PFSK-1 (cell line): ENCODE data around the gene PHF20.

Source experiments
- POLR2AphosphoS5 ChIP-seq: IDR thresholded peaks from 2 replicates; pipeline ENCODE4 v1.6.1; 2012; ENCODE audit warnings: low read depth, mild to moderate bottlenecking, control low read depth, low read length, moderate library complexity
- TF ChIP-seq, protein P1 (sequence below), 2 experiments: IDR thresholded peaks; 2 replicates each; pipeline versions ENCODE4 v1.6.1 to v1.8.0; 2011 to 2012; ENCODE audit warnings: low read depth in 2 of 2, low read length in 2 of 2, control low read depth in 1 of 2, inconsistent platforms in 1 of 2, mild to moderate bottlenecking in 1 of 2, moderate library complexity in 1 of 2; ENCODE audit not compliant: insufficient read depth in 1 of 2

DNA sequence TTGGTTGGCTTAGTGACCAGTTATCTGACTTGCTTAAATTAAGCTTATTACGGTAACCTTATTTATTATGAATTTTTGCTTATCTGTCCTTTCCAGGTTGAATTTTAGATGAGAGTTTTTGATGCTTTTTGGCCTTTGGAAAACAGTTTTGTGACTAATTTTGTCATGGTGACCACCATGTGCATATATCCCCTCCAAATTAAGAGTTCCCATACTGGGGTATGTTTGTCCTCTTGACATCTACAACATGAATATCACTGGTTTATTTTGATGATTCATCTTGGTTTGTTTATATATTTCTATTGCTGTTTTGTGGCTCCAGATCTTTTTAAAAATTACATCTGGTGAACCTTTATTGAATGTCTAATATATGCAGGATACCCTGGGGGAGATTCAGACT is 61.4 kb downstream of the PHF20 start:
- TF ChIP-seq, protein P1, sequence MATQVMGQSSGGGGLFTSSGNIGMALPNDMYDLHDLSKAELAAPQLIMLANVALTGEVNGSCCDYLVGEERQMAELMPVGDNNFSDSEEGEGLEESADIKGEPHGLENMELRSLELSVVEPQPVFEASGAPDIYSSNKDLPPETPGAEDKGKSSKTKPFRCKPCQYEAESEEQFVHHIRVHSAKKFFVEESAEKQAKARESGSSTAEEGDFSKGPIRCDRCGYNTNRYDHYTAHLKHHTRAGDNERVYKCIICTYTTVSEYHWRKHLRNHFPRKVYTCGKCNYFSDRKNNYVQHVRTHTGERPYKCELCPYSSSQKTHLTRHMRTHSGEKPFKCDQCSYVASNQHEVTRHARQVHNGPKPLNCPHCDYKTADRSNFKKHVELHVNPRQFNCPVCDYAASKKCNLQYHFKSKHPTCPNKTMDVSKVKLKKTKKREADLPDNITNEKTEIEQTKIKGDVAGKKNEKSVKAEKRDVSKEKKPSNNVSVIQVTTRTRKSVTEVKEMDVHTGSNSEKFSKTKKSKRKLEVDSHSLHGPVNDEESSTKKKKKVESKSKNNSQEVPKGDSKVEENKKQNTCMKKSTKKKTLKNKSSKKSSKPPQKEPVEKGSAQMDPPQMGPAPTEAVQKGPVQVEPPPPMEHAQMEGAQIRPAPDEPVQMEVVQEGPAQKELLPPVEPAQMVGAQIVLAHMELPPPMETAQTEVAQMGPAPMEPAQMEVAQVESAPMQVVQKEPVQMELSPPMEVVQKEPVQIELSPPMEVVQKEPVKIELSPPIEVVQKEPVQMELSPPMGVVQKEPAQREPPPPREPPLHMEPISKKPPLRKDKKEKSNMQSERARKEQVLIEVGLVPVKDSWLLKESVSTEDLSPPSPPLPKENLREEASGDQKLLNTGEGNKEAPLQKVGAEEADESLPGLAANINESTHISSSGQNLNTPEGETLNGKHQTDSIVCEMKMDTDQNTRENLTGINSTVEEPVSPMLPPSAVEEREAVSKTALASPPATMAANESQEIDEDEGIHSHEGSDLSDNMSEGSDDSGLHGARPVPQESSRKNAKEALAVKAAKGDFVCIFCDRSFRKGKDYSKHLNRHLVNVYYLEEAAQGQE (IDR thresholded peaks at IDR 0.05; ENCODE audit: insufficient read depth in 1 of 2, low read depth in 2 of 2, low read length in 2 of 2), result no peak
- no peak for TF ChIP-seq POLR2AphosphoS5
